ENCODE measurements around the gene JUN. TPM values are rescaled to one million over a fixed set of nuclear protein-coding genes. Genes with fewer than 3 reads are reported as not detected.

Gene JUN
- polyA plus RNA-seq (2011; rRNA removed) (19.6 and 23.4 TPM in 2 replicates), polyA minus RNA-seq (2011; rRNA and poly(A)+ RNA removed) (20.7 and 28.3 TPM in 2 replicates)

DNA sequence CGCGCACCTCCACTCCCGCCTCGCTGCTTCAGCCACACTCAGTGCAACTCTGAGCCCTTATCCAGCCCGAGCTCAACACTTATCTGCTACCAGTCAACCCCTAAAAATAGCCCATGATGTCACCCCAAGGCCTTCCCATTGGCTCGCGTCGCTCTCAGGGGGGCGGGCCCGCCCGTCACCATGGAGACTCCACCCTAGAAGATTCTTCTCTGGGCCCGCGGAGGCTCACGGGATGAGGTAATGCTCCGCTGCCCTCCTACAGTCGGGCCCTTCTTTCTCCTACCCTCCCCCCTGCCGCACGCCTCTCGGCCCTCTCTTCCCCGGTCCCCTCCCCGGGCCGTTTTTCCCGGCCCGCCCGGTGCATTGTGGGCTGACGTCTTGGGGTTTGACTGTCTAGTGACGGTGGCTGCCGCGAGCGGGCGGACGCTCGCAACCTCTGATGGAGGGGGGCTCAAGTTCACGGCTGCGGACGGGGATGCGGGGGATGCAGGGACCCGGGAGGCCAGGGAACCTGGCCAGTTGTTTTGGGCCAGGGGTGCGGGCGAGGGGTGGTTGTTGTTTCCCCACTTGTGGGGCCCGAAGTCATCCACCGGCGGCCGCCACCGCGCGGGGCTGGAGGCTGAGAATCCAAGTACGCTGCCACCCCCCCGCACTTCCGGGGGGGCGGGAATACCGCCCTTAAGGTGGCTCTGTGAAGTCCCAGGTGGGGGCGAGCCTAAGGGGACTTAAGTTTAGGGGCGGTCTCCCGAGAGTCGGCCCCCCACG is at the start of gene JUN:
JUN (minus strand) TSS at position 55 of the 765 bp plus-strand sequence. CDS start 977 bp downstream, outside the sequence.
- TF ChIP-seq, protein P1, sequence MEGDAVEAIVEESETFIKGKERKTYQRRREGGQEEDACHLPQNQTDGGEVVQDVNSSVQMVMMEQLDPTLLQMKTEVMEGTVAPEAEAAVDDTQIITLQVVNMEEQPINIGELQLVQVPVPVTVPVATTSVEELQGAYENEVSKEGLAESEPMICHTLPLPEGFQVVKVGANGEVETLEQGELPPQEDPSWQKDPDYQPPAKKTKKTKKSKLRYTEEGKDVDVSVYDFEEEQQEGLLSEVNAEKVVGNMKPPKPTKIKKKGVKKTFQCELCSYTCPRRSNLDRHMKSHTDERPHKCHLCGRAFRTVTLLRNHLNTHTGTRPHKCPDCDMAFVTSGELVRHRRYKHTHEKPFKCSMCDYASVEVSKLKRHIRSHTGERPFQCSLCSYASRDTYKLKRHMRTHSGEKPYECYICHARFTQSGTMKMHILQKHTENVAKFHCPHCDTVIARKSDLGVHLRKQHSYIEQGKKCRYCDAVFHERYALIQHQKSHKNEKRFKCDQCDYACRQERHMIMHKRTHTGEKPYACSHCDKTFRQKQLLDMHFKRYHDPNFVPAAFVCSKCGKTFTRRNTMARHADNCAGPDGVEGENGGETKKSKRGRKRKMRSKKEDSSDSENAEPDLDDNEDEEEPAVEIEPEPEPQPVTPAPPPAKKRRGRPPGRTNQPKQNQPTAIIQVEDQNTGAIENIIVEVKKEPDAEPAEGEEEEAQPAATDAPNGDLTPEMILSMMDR (IDR thresholded peaks at IDR 0.05; ENCODE audit: insufficient read depth, low read depth, low read length), result peak; percentile 14; the same call in 1 of the 2 replicates
- CTCF ChIA-PET, result interaction anchor here (0.6 to 1.8 kb wide), 9 partner anchors 12 to 915 kb away, joined by 3 to 6 read pairs (median 3); no protein-coding TSS in a partner anchor
- Histone ChIP-seq H3K4me3 (ENCODE audit: low read depth, low read length) (peak within 1 kb of the TSS; percentile 82), H3K36me3 (ENCODE audit: control insufficient read depth, insufficient read depth, low read length) (peaks cover 5% of the 10 kb centered on the region), H3K27me3 (ENCODE audit: control insufficient read depth, insufficient read depth, low read length) (no peaks in the 10 kb centered on the region)
- POLR2A ChIA-PET, result interaction anchor here (0.6 to 1.0 kb wide), 5 partner anchors 20 to 915 kb away, joined by 3 to 5 read pairs (median 3); no protein-coding TSS in a partner anchor
- DNase-seq (ENCODE audit: low read depth), result peak; percentile 98

DNA sequence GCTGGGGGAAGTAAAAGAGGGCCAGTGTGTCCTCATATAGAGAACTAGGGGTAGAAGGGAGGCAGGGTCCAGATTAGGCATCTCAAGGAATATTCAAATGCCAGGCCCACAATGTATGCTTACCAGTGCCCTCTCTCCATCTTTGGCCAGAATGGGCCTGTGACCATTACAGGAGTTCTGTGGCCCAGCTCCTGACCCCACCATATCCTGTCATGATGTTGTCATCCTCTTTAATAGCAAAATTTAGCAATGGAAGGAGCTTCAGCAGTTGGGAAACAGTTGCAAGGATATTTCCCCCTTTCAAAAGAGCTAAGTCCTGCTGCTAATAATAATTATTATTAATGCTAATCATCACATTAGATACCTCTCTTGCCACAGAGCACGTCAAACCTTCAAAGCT is 49.3 kb upstream of the JUN start:
- no peak overlapping the region for H3K4me3 ChIP-seq (ENCODE audit: low read depth, low read length)
- CTCF ChIA-PET, result interaction anchor here (1.3 kb wide), 1 partner anchor 14 kb away, joined by 4 read pairs; no protein-coding TSS in a partner anchor

DNA sequence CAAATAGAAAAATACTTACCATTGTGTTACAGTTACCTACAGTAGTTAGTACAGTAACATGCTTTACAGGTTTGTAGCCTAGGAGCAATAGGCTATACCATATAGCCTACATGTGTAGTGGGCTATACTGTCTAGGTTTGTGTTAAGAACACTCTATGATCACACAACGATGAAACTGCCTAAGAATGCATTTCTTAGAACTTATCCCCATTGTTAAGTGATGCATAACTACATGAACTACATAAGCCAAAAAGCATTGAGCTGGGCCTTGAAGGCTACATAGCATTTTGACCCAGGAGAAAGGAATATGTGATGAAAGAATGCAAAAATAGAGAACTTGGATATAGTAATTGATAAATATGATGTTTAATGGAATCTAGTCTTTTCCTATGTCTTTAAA is 46.4 kb upstream of the JUN start:
- ChIA-PET POLR2A (no interaction called here), CTCF (no interaction called here)
- Histone ChIP-seq H3K36me3 (ENCODE audit: control insufficient read depth, insufficient read depth, low read length) (no peaks in the 10 kb centered on the region), H3K27me3 (ENCODE audit: control insufficient read depth, insufficient read depth, low read length) (no peaks in the 10 kb centered on the region), H3K4me3 (ENCODE audit: low read depth, low read length) (no peak overlapping the region)
- DNase-seq (ENCODE audit: low read depth), result no peak
- TF ChIP-seq, protein P1 (IDR thresholded peaks at IDR 0.05; ENCODE audit: insufficient read depth, low read depth, low read length), result no peak

More for the DNA sequence above, 49.3 kb upstream of the JUN start:
- no peaks in the 10 kb centered on the region for H3K36me3 ChIP-seq (ENCODE audit: control insufficient read depth, insufficient read depth, low read length)
- no peaks in the 10 kb centered on the region for H3K27me3 ChIP-seq (ENCODE audit: control insufficient read depth, insufficient read depth, low read length)
- no peak for DNase-seq (ENCODE audit: low read depth)
- POLR2A ChIA-PET, result no interaction called here
- TF ChIP-seq, protein P1 (IDR thresholded peaks at IDR 0.05; ENCODE audit: insufficient read depth, low read depth, low read length), result no peak

DNA sequence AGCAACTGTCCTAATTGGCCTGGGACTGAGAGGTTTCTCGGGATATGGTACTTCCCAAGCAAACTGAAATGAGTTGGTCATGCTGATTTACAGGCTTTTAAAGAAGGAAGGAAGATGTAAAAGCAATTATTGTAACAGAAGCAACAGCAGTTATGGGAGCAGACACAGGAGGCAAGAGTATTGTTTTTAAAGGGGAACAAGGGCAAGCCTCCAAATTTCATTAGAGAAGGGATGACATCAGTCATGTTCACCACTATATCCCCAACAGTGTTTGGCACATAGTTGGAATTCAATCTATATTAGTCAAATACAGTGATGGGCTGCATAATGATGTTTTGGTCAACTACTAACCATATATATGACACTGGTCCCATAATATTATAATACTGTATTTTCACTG is 46.0 kb upstream of the JUN start:
- ChIA-PET POLR2A (no interaction called here), CTCF (interaction anchor here (0.9 kb wide), 1 partner anchor 10 kb away, joined by 3 read pairs; no protein-coding TSS in a partner anchor)
- Histone ChIP-seq H3K36me3 (ENCODE audit: control insufficient read depth, insufficient read depth, low read length) (no peaks in the 10 kb centered on the region), H3K27me3 (ENCODE audit: control insufficient read depth, insufficient read depth, low read length) (no peaks in the 10 kb centered on the region), H3K4me3 (ENCODE audit: low read depth, low read length) (no peak overlapping the region)
- no peak for DNase-seq (ENCODE audit: low read depth)
- TF ChIP-seq, protein P1 (IDR thresholded peaks at IDR 0.05; ENCODE audit: insufficient read depth, low read depth, low read length), result no peak

DNA sequence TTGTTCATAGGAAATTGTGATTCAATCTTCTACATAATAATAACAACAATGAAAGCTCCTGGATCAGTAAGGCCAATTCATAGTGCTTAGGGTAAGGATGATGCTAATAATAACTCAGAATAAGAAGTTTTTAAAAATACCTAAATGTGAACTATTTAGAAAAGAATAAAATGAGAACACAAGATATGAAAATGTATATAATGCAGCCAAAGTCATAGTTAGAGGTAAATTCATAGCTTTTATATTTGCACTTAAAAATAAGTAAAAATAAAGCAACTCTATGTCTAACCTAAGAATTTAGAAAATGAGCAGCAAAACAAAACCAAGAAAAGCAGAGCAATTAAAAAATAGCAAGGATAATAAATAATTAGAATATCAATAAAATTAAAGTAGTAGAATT is 43.5 kb upstream of the JUN start:
- ChIA-PET POLR2A (no interaction called here), CTCF (no interaction called here)
- Histone ChIP-seq H3K36me3 (ENCODE audit: control insufficient read depth, insufficient read depth, low read length) (no peaks in the 10 kb centered on the region), H3K4me3 (ENCODE audit: low read depth, low read length) (no peak overlapping the region), H3K27me3 (ENCODE audit: control insufficient read depth, insufficient read depth, low read length) (no peaks in the 10 kb centered on the region)
- TF ChIP-seq, protein P1 (IDR thresholded peaks at IDR 0.05; ENCODE audit: insufficient read depth, low read depth, low read length), result no peak
- no peak for DNase-seq (ENCODE audit: low read depth)
